Measurements from ENCODE around the gene NPIPB2. TPM values are rescaled to one million over a fixed set of nuclear protein-coding genes. Genes with fewer than 3 reads are reported as not detected.

Gene NPIPB2
- total and polyA plus RNA-seq, 2 of the 13 experiments (the other 11 are each of a cell fraction or from before 2014, with no cell fraction given): 1.8 to 4.1 TPM

GRCh38 chr16:11915644-11916523, 26.0 kb downstream of the NPIPB2 start, which contains the start of gene GSPT1 (continued):
- TF ChIP-seq ZNF12 (CRISPR knock-in tag; IDR thresholded peaks at IDR 0.05) (no peak), HDAC2 (CRISPR knock-in tag; IDR thresholded peaks at IDR 0.05) (peak; percentile 80; the same call in 1 of the 2 replicates), ZBTB44 (CRISPR knock-in tag; IDR thresholded peaks at IDR 0.05) (peak; percentile 61; the same call in 1 of the 2 replicates), ZNF567 (CRISPR knock-in tag; IDR thresholded peaks at IDR 0.05; ENCODE audit: borderline replicate concordance) (peak; percentile 94), ZNF367 (CRISPR knock-in tag; IDR thresholded peaks at IDR 0.05; ENCODE audit: borderline replicate concordance) (peak; percentile 22; the same call in 1 of the 2 replicates), IRF9 (CRISPR knock-in tag; IDR thresholded peaks at IDR 0.05; ENCODE audit: borderline replicate concordance) (peak; percentile 85), MYC (CRISPR knock-in tag; IDR thresholded peaks at IDR 0.05; ENCODE audit: borderline replicate concordance) (peak; percentile 94), MXI1 (IDR thresholded peaks at IDR 0.05; ENCODE audit: borderline replicate concordance, low read depth, low read length) (peak; percentile 96; the same call in 2 of the 3 replicates), ZNF430 (CRISPR knock-in tag; IDR thresholded peaks at IDR 0.05) (no peak; the same call in none of the 2 replicates), KLF9 (CRISPR knock-in tag; IDR thresholded peaks at IDR 0.05; ENCODE audit: low read depth) (peak; percentile 60; the same call in 1 of the 2 replicates), ZBTB25 (CRISPR knock-in tag; IDR thresholded peaks at IDR 0.05) (peak; percentile 95), SPEN (CRISPR knock-in tag; IDR thresholded peaks at IDR 0.05; ENCODE audit: low read depth) (peak; percentile 90), ZNF777 (CRISPR knock-in tag; IDR thresholded peaks at IDR 0.05) (peak; percentile 85; the same call in 1 of the 2 replicates), KAT8 (CRISPR knock-in tag; IDR thresholded peaks at IDR 0.05) (peak; percentile 93), ZBTB10 (CRISPR knock-in tag; IDR thresholded peaks at IDR 0.05; ENCODE audit: borderline replicate concordance) (peak; percentile 9; the same call in 1 of the 2 replicates), ATF3 (CRISPR knock-in tag; IDR thresholded peaks at IDR 0.05) (peak; percentile 68), DNMT3B (CRISPR knock-in tag; conservative IDR thresholded peaks at IDR 0.05) (peak; percentile 84; the same call in 1 of the 2 replicates), SMAD3 (CRISPR knock-in tag; IDR thresholded peaks at IDR 0.05) (peak; percentile 84), MEF2D (CRISPR knock-in tag; IDR thresholded peaks at IDR 0.05) (peak; percentile 91), ZNF775 (CRISPR knock-in tag; IDR thresholded peaks at IDR 0.05; ENCODE audit: borderline replicate concordance) (peak; percentile 81), ZNF136 (CRISPR knock-in tag; IDR thresholded peaks at IDR 0.05; ENCODE audit: low read depth) (no peak), ZNF274 (CRISPR knock-in tag; IDR thresholded peaks at IDR 0.05) (no peak; the same call in 1 of the 2 replicates), ZNF724P (CRISPR knock-in tag; IDR thresholded peaks at IDR 0.05; ENCODE audit: borderline replicate concordance) (peak; percentile 87)
